Activated naive CD8-positive, alpha-beta T cell treated with anti-CD3 and anti-CD28 coated beads, Interleukin-2, amount 50 U/mL, for 16 hours (primary cell): ENCODE results near the gene POU4F2.

ENCODE experiments used
- DNase-seq: peaks from one replicate; pipeline ENCODE4 v3.0.0-alpha.2; 2020; ENCODE audit warnings: low read depth, low spot score

POU4F2 gene

DNA sequence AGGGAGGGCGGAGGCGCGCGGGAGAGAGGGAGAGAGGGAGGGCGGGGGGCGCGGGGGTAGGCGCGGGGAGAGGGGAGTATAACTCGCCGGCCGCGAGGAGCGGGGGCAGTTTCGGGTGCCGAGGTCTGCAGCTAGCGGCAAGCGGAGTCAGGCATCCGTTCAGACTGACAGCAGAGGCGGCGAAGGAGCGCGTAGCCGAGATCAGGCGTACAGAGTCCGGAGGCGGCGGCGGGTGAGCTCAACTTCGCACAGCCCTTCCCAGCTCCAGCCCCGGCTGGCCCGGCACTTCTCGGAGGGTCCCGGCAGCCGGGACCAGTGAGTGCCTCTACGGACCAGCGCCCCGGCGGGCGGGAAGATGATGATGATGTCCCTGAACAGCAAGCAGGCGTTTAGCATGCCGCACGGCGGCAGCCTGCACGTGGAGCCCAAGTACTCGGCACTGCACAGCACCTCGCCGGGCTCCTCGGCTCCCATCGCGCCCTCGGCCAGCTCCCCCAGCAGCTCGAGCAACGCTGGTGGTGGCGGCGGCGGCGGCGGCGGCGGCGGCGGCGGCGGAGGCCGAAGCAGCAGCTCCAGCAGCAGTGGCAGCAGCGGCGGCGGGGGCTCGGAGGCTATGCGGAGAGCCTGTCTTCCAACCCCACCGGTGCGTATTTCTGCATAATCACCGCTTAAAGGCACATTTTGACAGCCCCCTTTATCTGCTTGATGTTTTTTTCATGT, at the start of gene POU4F2:
Gene POU4F2, plus strand, starts transcription at position 108 of the 720 bp plus-strand sequence. Its CDS starts 248 bp downstream, at position 356.
- no peak for DNase-seq

DNA sequence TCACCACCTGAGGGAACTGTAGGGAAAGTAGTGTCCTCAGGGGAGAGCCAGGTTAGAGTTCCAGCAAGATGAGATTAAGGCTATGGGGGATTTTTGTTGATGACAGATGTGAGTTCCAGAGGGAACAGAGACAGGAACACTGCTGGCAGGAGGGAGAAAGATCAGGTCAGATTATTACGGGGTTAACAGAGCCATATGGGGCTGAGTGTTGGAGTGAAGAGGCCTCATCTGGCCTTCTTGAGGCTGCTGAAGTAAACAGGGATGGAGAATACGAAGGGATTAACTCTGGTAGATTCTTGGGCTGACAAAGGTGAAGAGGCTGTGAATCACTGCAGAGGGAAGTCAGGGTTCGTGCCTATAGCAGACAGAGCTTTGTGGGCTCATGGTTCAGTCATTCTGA, 47.9 kb upstream of the POU4F2 start:
- DNase-seq: no peak

- no peak for DNase-seq
Measured at GRCh38 chr4:146592019-146592418, 46.7 kb upstream of the POU4F2 start.

DNA sequence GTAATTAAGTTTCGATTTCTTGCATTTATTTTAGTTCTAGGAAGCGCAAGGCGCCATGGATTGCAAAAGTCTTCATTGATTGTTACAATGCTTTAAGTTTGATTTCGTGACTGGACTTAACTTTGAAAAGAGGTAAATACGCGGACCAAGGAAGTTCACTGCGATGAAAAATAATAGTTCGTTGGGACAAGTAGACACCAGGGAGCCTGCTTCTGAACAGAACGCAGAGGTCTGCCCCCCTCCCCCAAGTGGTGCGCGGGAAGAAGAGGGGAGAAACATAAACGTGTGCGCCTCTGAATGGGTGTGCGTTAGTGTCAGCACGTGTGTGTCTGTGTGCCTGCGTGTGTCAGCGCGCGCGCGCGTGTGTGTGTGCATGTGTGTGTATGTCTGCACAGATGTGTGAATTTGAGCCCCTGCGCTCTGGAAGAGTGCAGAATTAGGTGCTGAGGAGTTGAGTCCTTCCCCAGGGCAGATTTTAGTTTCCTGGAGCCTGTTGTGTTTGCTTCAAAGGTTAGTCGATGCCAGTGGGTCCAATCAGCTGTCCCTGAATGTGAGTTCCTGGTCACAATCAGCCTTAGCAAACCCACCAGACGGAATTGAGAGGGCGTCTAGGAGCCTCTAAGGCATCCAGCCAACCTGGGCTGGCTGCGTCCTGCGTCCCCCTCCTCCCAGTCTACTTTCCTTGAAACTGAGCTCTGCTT, 5.8 kb upstream of the POU4F2 start:
- DNase-seq: no peak

DNA sequence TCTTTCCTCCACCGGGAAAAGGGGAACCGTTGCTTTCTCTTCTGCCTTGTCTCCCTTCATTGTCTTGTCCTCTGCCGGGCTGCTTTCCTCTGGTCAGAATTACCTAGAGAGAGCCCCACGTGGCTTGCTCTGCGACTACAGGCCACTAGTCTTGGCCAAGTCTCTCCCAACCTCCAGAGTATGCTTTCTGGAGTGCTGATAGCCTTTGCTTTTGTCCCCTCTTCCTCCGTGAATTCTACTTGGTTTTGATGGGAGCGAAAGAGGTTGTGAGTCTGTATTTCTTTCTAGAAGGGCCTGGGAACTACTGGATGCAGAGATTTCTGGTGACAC, 5.3 kb upstream of the POU4F2 start:
- no peak for DNase-seq

DNA sequence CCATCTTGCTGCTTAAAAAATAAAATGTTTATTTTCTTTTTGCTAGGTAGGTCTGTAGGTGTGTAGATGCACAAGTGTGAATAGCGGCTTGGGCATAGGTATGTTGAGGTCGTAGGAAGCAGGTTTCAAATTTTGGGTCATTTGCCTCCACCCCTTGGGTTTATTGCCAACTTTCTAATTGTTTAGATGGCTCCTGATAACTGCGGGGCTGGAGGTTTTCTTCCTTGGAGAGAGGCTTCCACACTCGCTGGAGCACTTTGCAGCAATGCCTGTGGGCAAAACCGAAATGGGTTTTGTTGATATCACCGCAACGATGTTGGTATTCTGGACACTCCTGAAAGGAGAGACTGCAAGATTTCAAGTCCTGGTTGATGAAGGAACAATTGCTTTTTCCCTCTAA, 3.9 kb upstream of the POU4F2 start:
- no peak for DNase-seq

GRCh38 chr4:146637621-146638332, 916 bp upstream of the POU4F2 start:
- no peak for DNase-seq

DNA sequence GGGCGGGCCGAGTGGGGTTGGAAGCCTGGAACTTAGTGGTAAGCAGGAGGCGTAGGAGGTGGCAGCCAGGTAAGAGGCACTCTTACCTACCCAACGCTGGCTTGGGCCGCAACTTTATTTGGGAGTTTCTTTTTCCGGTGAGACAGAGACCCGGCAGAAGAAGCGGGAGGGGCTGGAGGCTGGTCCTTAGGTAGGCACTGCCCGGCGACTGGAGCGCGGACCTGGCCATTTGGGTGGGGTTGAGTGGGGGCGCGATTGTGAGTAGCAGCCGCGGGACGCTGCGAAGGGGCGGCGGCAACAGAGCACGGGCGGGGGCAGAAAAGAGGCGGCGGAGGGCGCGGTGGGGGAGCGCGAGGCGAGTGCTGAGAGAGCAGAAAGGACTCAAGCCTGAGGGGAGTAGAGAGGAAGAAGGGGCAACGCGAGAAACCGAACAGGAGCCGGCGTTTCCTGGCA, 334 bp upstream of the POU4F2 start:
- DNase-seq: no peak

DNA sequence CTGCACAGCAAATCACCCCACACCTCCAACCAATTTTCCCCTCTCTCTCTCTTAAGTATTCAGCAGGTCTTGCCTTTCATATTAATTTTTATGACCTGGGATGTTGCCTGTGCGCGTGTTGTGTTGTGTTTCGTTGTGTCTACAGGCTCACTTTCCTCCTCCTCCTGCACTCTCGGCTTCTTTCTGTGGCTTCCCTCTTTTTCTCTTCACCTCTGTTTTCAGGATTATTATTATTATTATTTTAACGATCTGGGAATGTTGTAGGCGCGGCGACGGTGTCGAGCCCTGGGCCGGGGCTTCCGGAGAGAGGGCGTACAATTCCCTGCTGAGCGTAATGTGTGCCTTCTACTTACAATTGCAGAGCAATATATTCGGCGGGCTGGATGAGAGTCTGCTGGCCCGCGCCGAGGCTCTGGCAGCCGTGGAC, 826 bp downstream of the POU4F2 start:
- DNase-seq: no peak

DNA sequence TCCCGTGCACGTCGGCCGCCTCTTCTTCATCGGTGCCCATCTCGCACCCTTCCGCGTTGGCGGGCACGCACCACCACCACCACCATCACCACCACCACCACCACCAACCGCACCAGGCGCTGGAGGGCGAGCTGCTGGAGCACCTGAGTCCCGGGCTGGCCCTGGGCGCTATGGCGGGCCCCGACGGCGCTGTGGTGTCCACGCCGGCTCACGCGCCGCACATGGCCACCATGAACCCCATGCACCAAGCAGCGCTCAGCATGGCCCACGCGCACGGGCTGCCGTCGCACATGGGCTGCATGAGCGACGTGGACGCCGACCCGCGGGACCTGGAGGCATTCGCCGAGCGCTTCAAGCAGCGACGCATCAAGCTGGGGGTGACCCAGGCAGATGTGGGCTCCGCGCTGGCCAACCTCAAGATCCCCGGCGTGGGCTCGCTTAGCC, 1.4 kb downstream of the POU4F2 start:
- no peak for DNase-seq

- DNase-seq: no peak
Measured at GRCh38 chr4:146640465-146641061, 1.9 kb downstream of the POU4F2 start.

GRCh38 chr4:146641762-146642161, 3.1 kb downstream of the POU4F2 start:
- DNase-seq: no peak

- no peak for DNase-seq
Measured at GRCh38 chr4:146643812-146644401, 5.2 kb downstream of the POU4F2 start.

DNA sequence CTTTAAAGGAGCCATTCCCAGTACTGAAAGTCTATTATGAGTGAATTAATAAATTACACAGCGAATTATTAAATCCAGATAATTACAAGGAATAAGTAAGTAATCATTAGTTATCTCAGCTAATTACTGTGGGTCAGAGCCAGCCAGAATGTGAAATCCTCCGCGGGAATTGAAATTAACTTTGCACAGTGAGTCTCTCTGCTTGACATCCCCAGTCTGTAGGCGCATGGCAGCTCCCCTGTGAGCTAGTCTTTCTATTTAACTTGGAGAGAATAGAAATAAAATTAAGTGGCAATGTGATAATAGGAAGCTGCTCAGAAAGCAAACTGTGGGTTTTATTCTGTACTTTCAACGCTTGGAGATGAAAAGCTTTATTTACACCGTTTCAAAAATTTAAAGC, 7.2 kb downstream of the POU4F2 start:
- no peak for DNase-seq

- DNase-seq: no peak
Measured at GRCh38 chr4:146646593-146647325, 8.1 kb downstream of the POU4F2 start.

DNA sequence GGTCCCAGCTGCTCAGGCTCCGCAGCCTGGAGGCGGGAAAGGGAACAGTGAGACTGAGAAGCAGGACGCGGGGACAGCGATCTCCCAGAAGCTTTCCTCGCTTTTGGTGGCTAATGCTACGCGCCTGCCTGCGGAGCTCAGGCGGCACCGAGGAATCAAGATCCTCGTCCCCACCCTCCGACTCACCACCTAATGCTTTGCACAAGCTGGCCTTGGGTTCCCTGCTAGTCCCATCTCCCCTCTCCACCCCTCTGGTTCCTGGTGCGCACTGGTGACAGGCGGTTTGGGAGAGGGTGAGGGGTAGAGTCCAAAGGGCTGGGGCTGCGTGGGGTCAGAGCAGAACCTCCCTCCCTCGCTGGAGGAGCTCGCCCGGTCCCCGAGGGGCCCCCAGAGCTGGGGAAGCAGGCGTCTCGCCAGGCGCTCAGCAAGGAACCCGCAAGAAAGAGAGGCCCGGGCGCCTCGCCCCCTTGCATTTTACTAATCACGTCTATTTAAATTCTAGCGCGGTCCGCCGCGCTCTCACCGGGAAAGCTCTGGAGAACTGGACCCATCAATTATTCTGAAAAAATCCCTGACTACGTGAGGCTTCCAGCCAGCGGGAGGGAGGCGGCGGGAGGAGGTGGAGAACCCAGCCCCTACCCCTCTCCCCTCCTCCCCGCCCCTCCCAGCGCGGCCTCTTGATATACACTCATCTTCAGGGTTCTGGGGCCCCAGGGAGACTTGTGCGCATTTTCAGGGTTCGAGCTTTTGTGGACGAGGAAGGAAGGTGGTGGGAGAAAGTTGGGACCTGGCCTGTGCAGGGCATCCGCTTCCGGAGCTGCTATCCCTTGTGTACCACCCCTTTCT, 9.1 kb downstream of the POU4F2 start:
- DNase-seq: no peak

- no peak for DNase-seq
Measured at GRCh38 chr4:146648461-146648783, 9.7 kb downstream of the POU4F2 start.

DNA sequence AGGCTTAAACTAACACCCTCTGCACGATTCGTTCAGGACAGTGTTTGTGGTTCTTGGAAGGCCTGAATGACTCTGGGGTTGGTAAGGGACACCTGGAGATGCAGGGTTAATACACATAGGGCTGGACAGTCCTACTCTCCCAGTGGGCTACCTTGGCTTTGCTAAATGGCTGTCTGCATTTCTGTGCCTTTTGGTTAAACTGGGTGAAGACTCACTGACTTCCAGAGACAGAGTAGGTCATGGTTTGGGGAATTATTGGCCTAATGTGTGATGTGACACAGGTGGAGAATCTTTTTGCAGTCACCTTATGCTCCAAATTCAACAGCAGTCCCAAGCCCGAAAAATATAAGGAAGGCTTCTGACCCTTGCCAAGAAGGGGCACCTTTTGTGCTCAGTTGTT, 10.5 kb downstream of the POU4F2 start:
- DNase-seq: no peak

GRCh38 chr4:146650034-146650433, 11.3 kb downstream of the POU4F2 start:
- DNase-seq: no peak
